GM23338 (cell line): ENCODE data around the gene NRN1.

ENCODE experiments used
- CREB1 ChIP-seq: fragments of 250-450 bp; sonication (Bioruptor Pico); IDR thresholded peaks from 2 replicates; pipeline ENCODE4 v1.5.0; 2020; ENCODE audit warnings: low read depth, mild to moderate bottlenecking, moderate library complexity
- CTCF ChIP-seq, 2 experiments: fragments of 200-600 bp in 1 of 2; sonication (generic) in 1 of 2; conservative IDR thresholded peaks; 2 replicates each; pipeline versions ENCODE4 v1.5.1 to v1.6.1; 2016 to 2017; ENCODE audit warnings: antibody characterized with exemption in 2 of 2, low read depth in 2 of 2, mild to moderate bottlenecking in 2 of 2, moderate library complexity in 1 of 2
- ETS1 ChIP-seq: IDR thresholded peaks from 2 replicates; pipeline ENCODE4 v1.6.1; 2016; ENCODE audit warnings: antibody characterized with exemption
- EZH2 ChIP-seq: fragments of 200-600 bp; sonication (generic); IDR thresholded peaks from one replicate; pipeline ENCODE4 v1.8.0; 2017; ENCODE audit warnings: antibody characterized with exemption, mild to moderate bottlenecking, low read depth; ENCODE audit not compliant: unreplicated experiment
- JUNB ChIP-seq: IDR thresholded peaks from one replicate; pipeline ENCODE4 v1.6.1; 2016; ENCODE audit warnings: antibody characterized with exemption; ENCODE audit not compliant: unreplicated experiment
- NANOG ChIP-seq: IDR thresholded peaks from 2 replicates; pipeline ENCODE4 v1.6.1; 2016; ENCODE audit warnings: antibody characterized with exemption, borderline replicate concordance
- POLR2AphosphoS5 ChIP-seq: IDR thresholded peaks from 2 replicates; pipeline ENCODE4 v1.6.1; 2016; ENCODE audit warnings: antibody characterized with exemption, low read depth
- REST ChIP-seq: IDR thresholded peaks from one replicate; pipeline ENCODE4 v1.6.1; 2018; ENCODE audit warnings: antibody characterized with exemption; ENCODE audit not compliant: unreplicated experiment

GRCh38 chr6:6039946-6040509 is 33.3 kb upstream of the NRN1 start:
- no peak for TF ChIP-seq CTCF (conservative IDR thresholded peaks at IDR 0.05; ENCODE audit: low read depth in 2 of 2)
- TF ChIP-seq ETS1: no peak
- no peak for TF ChIP-seq CREB1 (CRISPR knock-in tag)
- no peak for TF ChIP-seq NANOG
- TF ChIP-seq JUNB: no peak
- TF ChIP-seq REST: no peak
- no peak for TF ChIP-seq EZH2
- TF ChIP-seq POLR2AphosphoS5: no peak
